GM23248 (cell line): ENCODE results near the gene PRRX1.

Source experiments
- EZH2 ChIP-seq: fragments of 200-600 bp; sonication (generic); IDR thresholded peaks from 2 replicates; pipeline ENCODE4 v1.6.1; 2018; ENCODE audit warnings: antibody characterized with exemption, mild to moderate bottlenecking; ENCODE audit not compliant: insufficient read depth, poor library complexity, severe bottlenecking
- EZH2phosphoT487 ChIP-seq: fragments of 200-600 bp; sonication (generic); IDR thresholded peaks from 2 replicates; pipeline ENCODE4 v1.6.1; 2018; ENCODE audit warnings: antibody characterized with exemption, moderate library complexity, mild to moderate bottlenecking, low read depth; ENCODE audit not compliant: insufficient read depth

DNA sequence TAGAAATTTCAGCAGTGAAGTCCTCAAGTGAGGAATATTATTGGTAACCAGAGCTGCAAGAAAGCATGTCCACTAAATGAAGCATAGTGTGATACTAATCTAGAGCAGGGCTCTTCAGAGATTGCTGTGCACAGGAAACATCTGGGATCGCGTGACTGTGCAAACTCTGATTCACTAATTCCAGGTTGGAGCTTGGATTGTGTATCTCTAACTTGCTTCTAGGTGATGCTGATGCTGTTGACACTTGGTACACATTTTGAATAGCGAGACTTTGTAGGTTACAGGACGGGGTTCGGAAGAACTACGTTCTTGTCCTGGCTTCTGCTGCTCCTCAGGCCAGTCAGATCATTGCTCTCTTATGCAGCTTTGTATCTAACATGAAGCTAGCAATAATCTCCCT, 66.5 kb downstream of the PRRX1 start:
- TF ChIP-seq EZH2phosphoT487: no peak
- no peak for TF ChIP-seq EZH2
